ENCODE results near the gene DTNA.

GRCh38 chr18:34840256-34840826 is 130.2 kb downstream of the DTNA start:
- no peak for TF ChIP-seq CTCF (IDR thresholded peaks at IDR 0.05; ENCODE audit: poor library complexity, severe bottlenecking)
- no peak for TF ChIP-seq MXI1 (conservative IDR thresholded peaks at IDR 0.05; ENCODE audit: poor library complexity, severe bottlenecking)
- no peak for TF ChIP-seq POLR2AphosphoS5 (IDR thresholded peaks at IDR 0.05)
